IMR-90 (cell line): ENCODE measurements around the gene PRRX1.

Experiments used
- CHD1 ChIP-seq: IDR thresholded peaks from 2 replicates; pipeline ENCODE4 v1.6.1; 2012; ENCODE audit warnings: low read depth, low read length, improper control_type of control experiment
- CTCF ChIP-seq: conservative IDR thresholded peaks from 2 replicates; pipeline ENCODE4 v1.5.1; 2012; ENCODE audit warnings: mild to moderate bottlenecking, low read depth, low read length, improper control_type of control experiment
- MAFK ChIP-seq: IDR thresholded peaks from 2 replicates; pipeline ENCODE4 v1.6.1; 2012; ENCODE audit warnings: low read depth, low read length, improper control_type of control experiment
- MXI1 ChIP-seq: IDR thresholded peaks from 2 replicates; pipeline ENCODE4 v1.6.1; 2012; ENCODE audit warnings: low read depth, mild to moderate bottlenecking, low read length, moderate library complexity, borderline replicate concordance
- POLR2A ChIP-seq: IDR thresholded peaks from 2 replicates; pipeline ENCODE4 v1.6.1; 2012; ENCODE audit warnings: mild to moderate bottlenecking, low read depth, low read length
- RAD21 ChIP-seq: IDR thresholded peaks from 2 replicates; pipeline ENCODE4 v1.6.1; 2012; ENCODE audit warnings: low read length, improper control_type of control experiment
- RCOR1 ChIP-seq: IDR thresholded peaks from 2 replicates; pipeline ENCODE4 v1.6.1; 2012; ENCODE audit warnings: mild to moderate bottlenecking, low read length, improper control_type of control experiment; ENCODE audit not compliant: insufficient replicate concordance
- RFX5 ChIP-seq: IDR thresholded peaks from 2 replicates; pipeline ENCODE4 v1.8.0; 2012; ENCODE audit warnings: low read depth, mild to moderate bottlenecking, low read length, moderate library complexity
- SMC3 ChIP-seq: fragments of 150-350 bp; IDR thresholded peaks from 2 replicates; pipeline ENCODE4 v1.6.1; 2016; ENCODE audit warnings: low read depth, mild to moderate bottlenecking, antibody characterized with exemption, low read length, moderate library complexity

GRCh38 chr1:170723518-170723917, 59.6 kb downstream of the PRRX1 start:
- TF ChIP-seq CTCF (no peak), POLR2A (no peak), CHD1 (no peak), MXI1 (no peak), SMC3 (no peak), MAFK (no peak), RAD21 (no peak), RCOR1 (no peak), RFX5 (no peak)
